OCI-LY1 (cell line): ENCODE results near the gene UTS2B.

ENCODE experiments used
- CTCF ChIP-seq: fragments of 200-600 bp; sonication (generic), shearing (Covaris generic); IDR thresholded peaks from 2 replicates; pipeline ENCODE4 v1.5.1; 2017; ENCODE audit warnings: mild to moderate bottlenecking, antibody characterized with exemption, low read length, moderate library complexity, mixed read lengths
- EZH2 ChIP-seq: fragments of 200-600 bp; sonication (generic), shearing (Covaris generic); IDR thresholded peaks from 2 replicates; pipeline ENCODE4 v1.8.0; 2017; ENCODE audit warnings: borderline replicate concordance, mixed run types, mild to moderate bottlenecking, antibody characterized with exemption, low read length, moderate library complexity, mixed read lengths

DNA sequence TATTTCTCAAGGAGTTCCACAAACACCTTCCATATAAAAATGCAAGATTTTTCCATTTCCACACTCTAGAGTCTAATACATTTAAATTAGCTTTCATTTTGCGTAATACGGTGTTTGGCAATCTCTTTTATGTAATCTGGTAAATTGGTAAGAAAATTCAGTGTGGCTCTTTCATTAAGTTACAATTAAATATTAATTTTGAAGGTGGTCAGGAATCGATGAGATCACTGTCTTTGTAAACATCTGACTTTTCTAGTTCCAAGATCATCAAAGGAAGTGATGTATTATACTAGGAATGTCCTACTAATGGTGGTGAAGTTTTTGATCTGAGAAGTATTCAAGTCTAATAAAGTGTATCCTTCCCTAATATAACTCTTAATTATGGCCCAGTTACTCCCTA lies 1.1 kb upstream of the UTS2B start:
- TF ChIP-seq CTCF (no peak), EZH2 (no peak)
